GM21381 (cell line): ENCODE measurements around the gene UBIAD1.
"Not testable (repeated sequence)": the region's sequence is repeated elsewhere in the genome, so short reads cannot be mapped to it uniquely, and the experiment has no call there.

Experiments used
- ATAC-seq: cut with Tn5 transposase; IDR thresholded peaks from one replicate; pipeline ENCODE4 v1.9.1; 2021; ENCODE audit warnings: mild to moderate bottlenecking, moderate library complexity; ENCODE audit not compliant: unreplicated experiment

The UBIAD1 gene

GRCh38 chr1:11279630-11280029, 6.6 kb downstream of the UBIAD1 start:
- ATAC-seq: no peak

GRCh38 chr1:11280719-11281376, 7.8 kb downstream of the UBIAD1 start:
- no peak for ATAC-seq

GRCh38 chr1:11281518-11282331, 8.7 kb downstream of the UBIAD1 start:
- ATAC-seq: no peak

GRCh38 chr1:11283151-11283550, 10.2 kb downstream of the UBIAD1 start:
- no peak for ATAC-seq

GRCh38 chr1:11284784-11285183, 11.8 kb downstream of the UBIAD1 start:
- no peak for ATAC-seq

- ATAC-seq: no peak
These were observed 13.1 kb downstream of the UBIAD1 start for GRCh38 chr1:11285883-11286734.

- ATAC-seq: no peak
These were observed 13.9 kb downstream of the UBIAD1 start for GRCh38 chr1:11286735-11287410.

- no peak for ATAC-seq
These were observed 16.1 kb downstream of the UBIAD1 start for GRCh38 chr1:11289064-11289463.

- no peak for ATAC-seq
These were observed 18.1 kb downstream of the UBIAD1 start for GRCh38 chr1:11291049-11291448.

GRCh38 chr1:11293856-11294255, 20.9 kb downstream of the UBIAD1 start:
- no peak for ATAC-seq

- no peak for ATAC-seq
These were observed 22.0 kb downstream of the UBIAD1 start for GRCh38 chr1:11294951-11295350.

GRCh38 chr1:11295905-11296304, 22.9 kb downstream of the UBIAD1 start:
- no peak for ATAC-seq

GRCh38 chr1:11297774-11298173, 24.8 kb downstream of the UBIAD1 start:
- ATAC-seq: not testable (repeated sequence)

GRCh38 chr1:11298390-11299224, 25.6 kb downstream of the UBIAD1 start:
- no peak for ATAC-seq

- no peak for ATAC-seq
These were observed 26.2 kb downstream of the UBIAD1 start for GRCh38 chr1:11299225-11299574.

- ATAC-seq: no peak
These were observed 28.6 kb downstream of the UBIAD1 start for GRCh38 chr1:11301601-11302000.

- ATAC-seq: no peak
These were observed 29.4 kb downstream of the UBIAD1 start for GRCh38 chr1:11302366-11302765.

- not testable (repeated sequence) for ATAC-seq
These were observed 32.5 kb downstream of the UBIAD1 start for GRCh38 chr1:11305516-11305915.

GRCh38 chr1:11307852-11308251, 34.9 kb downstream of the UBIAD1 start:
- no peak for ATAC-seq

- no peak for ATAC-seq
These were observed 35.8 kb downstream of the UBIAD1 start for GRCh38 chr1:11308699-11309224.
